Measurements from ENCODE around the gene PPME1.
"Not testable (repeated sequence)": the region's sequence is repeated elsewhere in the genome, so short reads cannot be mapped to it uniquely, and the experiment has no call there.

Gene PPME1

GRCh38 chr11:74135127-74135840 lies 35.8 kb upstream of the PPME1 start:
- DNase-seq (ENCODE audit: low read depth): no peak
- H3K4me3 ChIP-seq (replicated peaks; ENCODE audit: low read depth, low read length): no peak overlapping the region
- TF ChIP-seq, protein P1, sequence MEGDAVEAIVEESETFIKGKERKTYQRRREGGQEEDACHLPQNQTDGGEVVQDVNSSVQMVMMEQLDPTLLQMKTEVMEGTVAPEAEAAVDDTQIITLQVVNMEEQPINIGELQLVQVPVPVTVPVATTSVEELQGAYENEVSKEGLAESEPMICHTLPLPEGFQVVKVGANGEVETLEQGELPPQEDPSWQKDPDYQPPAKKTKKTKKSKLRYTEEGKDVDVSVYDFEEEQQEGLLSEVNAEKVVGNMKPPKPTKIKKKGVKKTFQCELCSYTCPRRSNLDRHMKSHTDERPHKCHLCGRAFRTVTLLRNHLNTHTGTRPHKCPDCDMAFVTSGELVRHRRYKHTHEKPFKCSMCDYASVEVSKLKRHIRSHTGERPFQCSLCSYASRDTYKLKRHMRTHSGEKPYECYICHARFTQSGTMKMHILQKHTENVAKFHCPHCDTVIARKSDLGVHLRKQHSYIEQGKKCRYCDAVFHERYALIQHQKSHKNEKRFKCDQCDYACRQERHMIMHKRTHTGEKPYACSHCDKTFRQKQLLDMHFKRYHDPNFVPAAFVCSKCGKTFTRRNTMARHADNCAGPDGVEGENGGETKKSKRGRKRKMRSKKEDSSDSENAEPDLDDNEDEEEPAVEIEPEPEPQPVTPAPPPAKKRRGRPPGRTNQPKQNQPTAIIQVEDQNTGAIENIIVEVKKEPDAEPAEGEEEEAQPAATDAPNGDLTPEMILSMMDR (IDR thresholded peaks at IDR 0.05; ENCODE audit: low read length, missing control alignments): no peak

DNA sequence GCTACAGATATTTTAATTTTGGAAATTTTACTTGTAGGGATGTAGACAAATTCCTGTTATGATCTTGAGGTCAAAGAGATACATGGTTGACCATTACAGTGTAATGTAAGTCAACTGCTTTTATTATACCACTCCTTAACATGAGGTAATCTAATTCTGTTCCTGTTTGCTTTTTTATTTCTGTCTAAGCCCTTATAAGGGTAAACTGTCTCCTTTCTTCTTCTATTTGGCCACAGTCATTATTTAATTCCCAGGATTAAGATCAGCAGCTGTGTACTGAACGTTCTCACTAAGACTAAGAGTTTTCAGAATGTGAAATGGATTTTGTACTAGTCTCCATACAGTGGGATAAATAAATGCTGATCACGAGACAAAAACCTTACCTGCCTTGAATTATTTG lies 33.1 kb upstream of the PPME1 start:
- H3K4me3 ChIP-seq (replicated peaks; ENCODE audit: low read depth, low read length): no peak overlapping the region
- TF ChIP-seq, protein P1 (IDR thresholded peaks at IDR 0.05; ENCODE audit: low read length, missing control alignments): no peak
- DNase-seq (ENCODE audit: low read depth): peak; percentile 18

DNA sequence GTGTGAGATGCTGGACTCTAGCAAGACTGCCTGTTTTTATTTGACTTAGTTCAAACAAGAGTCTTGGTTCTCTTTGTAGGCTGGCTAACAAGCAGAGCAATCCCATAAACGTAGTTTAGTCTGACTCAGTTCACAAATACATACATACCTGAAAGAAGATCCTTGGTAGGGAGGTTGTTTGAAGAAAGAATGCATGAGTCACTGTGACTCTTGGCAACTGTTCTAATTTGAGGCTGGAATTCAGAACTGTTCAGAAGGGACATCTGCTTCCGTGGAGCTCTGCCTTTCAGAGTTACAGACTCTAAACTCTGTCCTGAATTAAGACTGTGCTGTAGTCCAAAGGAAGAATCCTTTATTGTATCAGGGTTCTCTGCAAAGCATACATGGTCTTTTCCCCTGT lies 32.5 kb upstream of the PPME1 start:
- DNase-seq (ENCODE audit: low read depth): peak; percentile 93
- TF ChIP-seq, protein P1 (IDR thresholded peaks at IDR 0.05; ENCODE audit: low read length, missing control alignments): no peak
- H3K4me3 ChIP-seq (replicated peaks; ENCODE audit: low read depth, low read length): no peak overlapping the region

- no peak overlapping the region for H3K4me3 ChIP-seq (replicated peaks; ENCODE audit: low read depth, low read length)
- TF ChIP-seq, protein P1 (IDR thresholded peaks at IDR 0.05; ENCODE audit: low read length, missing control alignments): no peak
- DNase-seq (ENCODE audit: low read depth): no peak
These were observed 31.8 kb upstream of the PPME1 start for GRCh38 chr11:74139151-74139918.

DNA sequence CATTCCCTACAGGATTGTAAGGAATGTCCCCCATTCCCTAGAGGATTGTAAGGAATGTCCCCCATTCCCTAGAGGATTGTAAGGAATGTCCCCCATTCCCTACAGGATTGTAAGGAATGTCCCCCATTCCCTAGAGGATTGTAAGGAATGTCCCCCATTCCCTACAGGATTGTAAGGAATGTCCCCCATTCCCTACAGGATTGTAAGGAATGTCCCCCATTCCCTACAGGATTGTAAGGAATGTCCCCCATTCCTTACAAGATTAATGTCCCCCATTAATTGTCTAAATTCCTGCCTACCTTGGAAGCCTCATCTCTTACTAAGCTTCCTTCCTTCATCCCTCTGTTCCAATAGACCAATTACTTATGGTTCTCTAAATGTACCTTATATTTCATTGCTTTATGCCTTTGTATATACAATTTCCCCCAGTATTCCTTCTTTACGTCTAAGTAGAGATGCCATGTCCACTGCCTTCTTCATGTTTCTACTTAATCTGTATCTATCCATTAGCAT lies 31.1 kb upstream of the PPME1 start:
- H3K4me3 ChIP-seq (replicated peaks; ENCODE audit: low read depth, low read length); DNase-seq (ENCODE audit: low read depth): not testable (repeated sequence)

- H3K4me3 ChIP-seq (replicated peaks; ENCODE audit: low read depth, low read length): no peak overlapping the region
- TF ChIP-seq, protein P1 (IDR thresholded peaks at IDR 0.05; ENCODE audit: low read length, missing control alignments): no peak
- DNase-seq (ENCODE audit: low read depth): peak; percentile 47
These were observed 29.8 kb upstream of the PPME1 start for GRCh38 chr11:74141241-74141695.

DNA sequence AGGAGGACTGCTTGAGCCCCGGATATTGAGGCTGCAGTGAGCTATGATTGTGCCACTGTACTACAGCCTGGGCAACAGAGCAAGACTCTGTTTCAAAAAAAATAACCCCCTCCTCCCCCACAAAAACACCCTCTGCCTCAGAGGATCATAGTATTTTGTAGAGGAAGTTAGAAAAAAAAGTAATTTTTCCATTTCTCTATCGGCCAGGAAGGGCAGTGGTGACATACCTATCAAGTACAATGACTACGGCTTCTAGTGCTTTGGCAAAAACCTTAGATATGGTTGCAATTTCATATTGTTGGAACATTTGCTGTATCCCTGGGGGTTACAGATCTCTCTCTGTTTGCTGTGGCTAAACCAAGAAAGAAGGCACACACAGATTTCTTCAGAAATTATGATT lies 29.2 kb upstream of the PPME1 start:
- no peak overlapping the region for H3K4me3 ChIP-seq (replicated peaks; ENCODE audit: low read depth, low read length)
- DNase-seq (ENCODE audit: low read depth): no peak

More for the DNA sequence above, 29.2 kb upstream of the PPME1 start:
- TF ChIP-seq, protein P1 (IDR thresholded peaks at IDR 0.05; ENCODE audit: low read length, missing control alignments): no peak
